SJSA1 (cell line): ENCODE results near the gene RAD51B. TPM values are rescaled to one million over a fixed set of nuclear protein-coding genes. Genes with fewer than 3 reads are reported as not detected.

Experiments
- DNase-seq, 2 experiments: peaks; one replicate each; pipeline ENCODE4 v3.0.0-alpha.2; 2015 to 2020; ENCODE audit warnings: low spot score in 2 of 2, low read depth in 1 of 2
- H3K27ac ChIP-seq: fragments of 250-450 bp; sonication (Bioruptor Pico); 2 replicates; pipeline ENCODE4 v1.5.1; 2020; ENCODE audit warnings: mild to moderate bottlenecking, moderate library complexity
- H3K27me3 ChIP-seq: fragments of 250-450 bp; sonication (Bioruptor Pico); replicated peaks from 2 replicates; pipeline ENCODE4 v1.5.1; 2020; ENCODE audit warnings: mild to moderate bottlenecking, moderate library complexity
- H3K36me3 ChIP-seq: fragments of 250-450 bp; sonication (Bioruptor Pico); 2 replicates; pipeline ENCODE4 v1.5.1; 2020; ENCODE audit warnings: mild to moderate bottlenecking
- H3K4me1 ChIP-seq: fragments of 250-450 bp; sonication (Bioruptor Pico); replicated peaks from 2 replicates; pipeline ENCODE4 v1.6.1; 2021; ENCODE audit warnings: mild to moderate bottlenecking
- H3K4me3 ChIP-seq: fragments of 250-450 bp; sonication (Bioruptor Pico); 2 replicates; pipeline ENCODE4 v1.5.1; 2020; ENCODE audit warnings: mild to moderate bottlenecking
- H3K9me3 ChIP-seq: fragments of 250-450 bp; sonication (Bioruptor Pico); replicated peaks from 2 replicates; pipeline ENCODE4 v1.5.1; 2020; ENCODE audit warnings: mild to moderate bottlenecking
- total RNA-seq: library from RNA; depleted of rRNA; stranded (reverse); fragments of >200 nt; shearing (Covaris generic); gene quantifications from 2 replicates; pipeline ENCODE4 v1.2.3, GENCODE V29; 2014

The RAD51B gene
- total RNA-seq, 1 experiment from 2014 or later, result 4.7 TPM

DNA sequence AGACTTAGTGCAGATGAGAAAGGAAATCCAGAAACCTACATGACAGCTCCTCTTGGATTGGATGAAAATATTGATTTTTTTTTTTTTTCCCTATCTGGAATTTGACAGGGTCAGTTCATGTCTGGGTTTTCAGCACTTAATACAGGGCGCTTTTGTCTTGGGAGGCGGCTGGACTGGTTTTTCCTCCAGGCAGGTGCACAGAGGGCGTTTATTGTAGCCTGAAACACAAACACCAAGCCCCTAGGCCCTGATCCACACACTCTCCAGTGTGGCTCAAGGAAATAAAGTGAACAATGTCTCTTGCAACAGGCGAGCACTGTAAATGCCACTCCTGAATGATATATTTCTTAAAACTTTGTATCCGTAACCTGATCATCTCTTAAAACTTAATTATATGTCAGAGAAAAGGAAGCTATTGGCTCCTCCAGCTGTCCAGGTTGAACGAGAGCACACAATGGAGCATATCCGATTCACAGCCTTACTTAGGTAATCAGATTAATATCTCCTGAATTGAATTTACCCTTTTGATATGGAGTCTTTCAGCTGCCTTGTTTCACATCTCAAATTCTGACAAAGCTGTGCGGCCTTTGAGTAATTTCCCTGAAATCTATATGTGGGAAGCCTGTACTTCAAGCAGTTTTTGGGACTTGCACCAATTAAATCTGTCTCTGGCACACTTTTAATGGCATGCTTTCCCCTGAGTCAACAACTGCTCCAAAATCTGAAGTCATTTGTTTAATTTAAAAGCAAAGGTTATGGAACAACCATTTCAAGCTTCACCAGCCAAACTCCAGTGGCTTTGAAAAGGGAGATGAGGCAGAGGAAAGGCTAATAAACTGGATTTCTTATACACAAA lies 487.6 kb downstream of the RAD51B start:
- no peak for DNase-seq
- Histone ChIP-seq H3K4me3 (no peak overlapping the region), H3K27me3 (no peaks in the 10 kb centered on the region), H3K36me3 (no peaks in the 10 kb centered on the region), H3K4me1 (peaks cover 7% of the 10 kb centered on the region), H3K9me3 (no peaks in the 10 kb centered on the region), H3K27ac (no peak overlapping the region)

DNA sequence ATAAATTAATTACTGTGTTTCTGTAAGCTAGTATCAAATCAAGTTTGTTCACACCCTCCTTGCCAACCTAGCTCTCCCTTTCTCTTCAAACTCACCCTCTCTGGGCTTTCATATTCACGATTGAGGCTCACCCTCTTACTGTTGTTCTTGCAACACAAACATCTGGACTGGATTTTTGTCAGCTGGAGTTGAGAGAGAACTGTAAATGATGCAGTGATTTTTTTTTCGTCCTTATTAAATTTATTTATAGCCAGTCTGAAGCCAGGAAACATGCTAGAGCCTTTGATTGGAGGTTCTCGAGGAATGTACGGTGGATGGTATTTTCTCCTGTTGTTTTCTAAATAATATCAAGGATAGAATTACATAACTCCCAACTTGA lies 488.2 kb downstream of the RAD51B start:
- Histone ChIP-seq H3K4me3 (no peak overlapping the region), H3K4me1 (peaks cover 7% of the 10 kb centered on the region), H3K36me3 (no peaks in the 10 kb centered on the region), H3K27me3 (no peaks in the 10 kb centered on the region), H3K27ac (no peak overlapping the region), H3K9me3 (no peaks in the 10 kb centered on the region)
- DNase-seq, result no peak

DNA sequence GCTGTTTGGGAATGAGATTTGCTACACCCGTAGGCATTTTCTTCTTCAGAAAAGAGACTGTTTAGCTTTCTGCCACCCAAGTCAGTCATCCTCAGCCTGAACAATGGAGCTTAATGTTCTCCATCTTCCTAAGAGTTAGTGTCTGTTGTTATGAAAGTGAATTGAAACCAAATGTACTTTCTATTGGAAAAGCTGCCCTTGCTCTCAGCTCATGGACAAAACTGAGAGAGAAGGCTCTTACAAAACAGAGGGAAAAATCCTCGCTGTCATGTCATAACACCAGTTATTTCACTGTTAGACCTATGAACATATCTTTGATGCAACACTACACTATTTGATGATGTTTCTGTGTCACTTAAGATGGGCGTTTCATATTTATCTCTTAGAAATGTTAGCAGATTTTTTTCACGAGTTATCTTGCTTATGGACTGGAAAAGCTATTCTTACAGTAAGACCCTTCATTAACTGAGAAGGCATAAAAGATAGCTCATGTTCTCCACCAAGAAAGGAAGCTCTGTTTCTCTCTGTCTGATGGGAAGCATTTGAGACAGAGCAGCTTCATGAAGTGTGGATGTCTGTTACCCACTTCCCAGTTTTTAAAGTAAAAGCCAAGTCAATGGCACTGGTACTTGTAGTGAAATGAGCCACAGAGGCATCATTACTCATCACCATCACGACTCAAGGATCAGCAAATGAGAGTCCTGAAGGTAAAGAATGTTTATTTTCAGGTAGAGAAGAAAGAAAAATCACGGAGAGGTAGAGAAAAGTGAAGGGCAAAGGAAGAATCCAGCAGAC lies 489.3 kb downstream of the RAD51B start:
- no peak overlapping the region for H3K27ac ChIP-seq
- no peaks in the 10 kb centered on the region for H3K27me3 ChIP-seq
- DNase-seq, result peak in 1 of 2 experiments; percentile 7
- peaks cover 7% of the 10 kb centered on the region for H3K4me1 ChIP-seq
- no peaks in the 10 kb centered on the region for H3K36me3 ChIP-seq
- no peaks in the 10 kb centered on the region for H3K9me3 ChIP-seq
- no peak overlapping the region for H3K4me3 ChIP-seq

DNA sequence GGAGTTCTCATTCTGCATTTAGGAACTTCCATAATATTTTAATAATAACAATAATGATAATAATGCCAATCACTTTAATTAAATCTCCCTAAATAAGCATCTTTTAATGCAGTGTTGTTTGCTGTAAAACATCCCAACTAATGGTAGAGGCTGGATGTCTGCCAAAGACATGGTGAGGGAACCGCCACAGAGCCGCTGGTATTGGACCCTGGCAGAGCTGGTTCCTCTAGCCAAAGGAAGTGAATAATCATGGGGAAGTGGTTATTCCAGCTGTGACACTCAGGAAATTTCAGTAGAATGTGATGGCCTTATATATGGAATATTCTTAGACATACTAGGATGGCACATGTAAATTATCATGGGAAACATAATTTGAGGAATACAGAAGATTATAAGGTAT lies 490.0 kb downstream of the RAD51B start:
- no peak overlapping the region for H3K4me3 ChIP-seq
- no peaks in the 10 kb centered on the region for H3K9me3 ChIP-seq
- DNase-seq, result no peak
- no peak overlapping the region for H3K27ac ChIP-seq
- H3K36me3 ChIP-seq, result no peaks in the 10 kb centered on the region
- H3K4me1 ChIP-seq, result peaks cover 7% of the 10 kb centered on the region
- H3K27me3 ChIP-seq, result no peaks in the 10 kb centered on the region

DNA sequence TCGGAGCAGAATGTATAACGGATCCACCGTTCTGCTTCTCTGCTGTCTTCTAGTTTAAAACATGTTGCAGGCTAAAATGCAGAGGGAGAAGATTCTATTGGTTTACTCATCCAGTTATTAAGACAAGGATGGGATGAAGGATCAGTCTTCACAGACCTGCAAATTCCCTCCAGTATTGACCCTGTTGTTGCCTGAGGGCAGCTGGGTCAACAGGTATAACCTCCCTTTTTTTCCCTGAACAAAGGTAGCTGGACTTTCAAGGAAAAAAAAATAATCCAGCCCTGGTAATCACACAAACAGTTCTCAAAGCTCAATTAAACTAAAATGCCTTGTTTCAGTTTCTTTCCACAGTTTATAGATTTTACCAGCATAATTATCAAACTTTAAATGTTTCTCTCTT lies 492.7 kb downstream of the RAD51B start:
- no peaks in the 10 kb centered on the region for H3K27me3 ChIP-seq
- no peaks in the 10 kb centered on the region for H3K36me3 ChIP-seq
- H3K27ac ChIP-seq, result no peak overlapping the region
- peaks cover 11% of the 10 kb centered on the region for H3K4me1 ChIP-seq
- H3K9me3 ChIP-seq, result no peaks in the 10 kb centered on the region
- H3K4me3 ChIP-seq, result no peak overlapping the region
- no peak for DNase-seq

DNA sequence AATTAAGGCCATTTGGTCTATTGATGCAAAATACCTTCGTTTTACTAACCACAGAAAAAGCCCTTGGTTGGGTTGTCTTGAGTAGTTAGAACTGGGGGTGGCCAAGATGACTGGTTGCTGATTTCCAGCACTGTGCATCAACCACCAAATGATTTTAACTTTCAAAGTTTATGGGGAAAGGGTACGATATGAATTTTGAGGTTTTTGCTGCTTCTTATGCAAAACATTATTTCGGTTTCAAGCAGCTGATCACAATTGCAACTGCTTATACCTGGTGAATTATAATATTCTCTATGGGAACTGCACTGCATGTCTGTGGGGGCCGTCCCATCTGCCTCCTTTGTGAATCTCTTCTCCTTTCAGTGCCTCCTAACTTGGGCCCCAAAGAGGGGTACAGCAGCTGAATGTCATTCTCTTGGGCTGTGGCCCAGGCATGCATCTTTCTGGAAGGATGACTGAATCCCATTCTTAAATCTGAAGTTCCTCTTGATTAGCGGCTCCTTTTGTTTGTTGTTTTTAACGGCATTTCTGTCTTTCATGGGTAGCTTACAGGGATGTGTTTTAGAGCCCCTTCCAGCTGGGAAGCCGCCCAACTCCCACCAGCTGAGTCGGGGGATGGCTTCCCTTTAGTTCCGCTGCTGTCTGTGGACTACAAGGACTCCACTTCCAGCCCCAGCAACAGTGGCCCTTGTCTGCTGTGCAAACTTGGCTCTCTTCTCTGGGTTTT lies 493.5 kb downstream of the RAD51B start:
- H3K9me3 ChIP-seq, result no peaks in the 10 kb centered on the region
- H3K27ac ChIP-seq, result no peak overlapping the region
- H3K4me3 ChIP-seq, result no peak overlapping the region
- H3K4me1 ChIP-seq, result peaks cover 11% of the 10 kb centered on the region
- no peak for DNase-seq
- H3K27me3 ChIP-seq, result no peaks in the 10 kb centered on the region
- H3K36me3 ChIP-seq, result no peaks in the 10 kb centered on the region

DNA sequence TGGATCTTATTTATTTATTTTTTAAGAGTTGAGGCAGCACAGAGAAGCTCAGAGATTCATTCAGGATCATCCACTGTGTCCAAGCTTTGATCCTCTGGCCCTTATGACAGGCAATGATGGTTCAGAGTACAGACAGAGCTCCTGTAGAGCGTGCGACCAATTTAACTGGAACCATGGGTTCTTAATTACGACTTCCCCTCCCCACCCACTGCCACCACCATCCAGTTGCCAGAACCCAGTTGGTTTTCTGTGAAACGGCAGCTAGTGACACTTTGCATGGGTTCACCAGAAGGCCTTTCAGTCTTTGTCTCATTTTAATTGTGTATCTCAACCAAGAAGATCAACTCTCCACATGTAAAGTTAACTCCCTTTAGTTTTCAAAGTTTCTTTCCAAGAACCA lies 495.1 kb downstream of the RAD51B start:
- no peak overlapping the region for H3K27ac ChIP-seq

DNA sequence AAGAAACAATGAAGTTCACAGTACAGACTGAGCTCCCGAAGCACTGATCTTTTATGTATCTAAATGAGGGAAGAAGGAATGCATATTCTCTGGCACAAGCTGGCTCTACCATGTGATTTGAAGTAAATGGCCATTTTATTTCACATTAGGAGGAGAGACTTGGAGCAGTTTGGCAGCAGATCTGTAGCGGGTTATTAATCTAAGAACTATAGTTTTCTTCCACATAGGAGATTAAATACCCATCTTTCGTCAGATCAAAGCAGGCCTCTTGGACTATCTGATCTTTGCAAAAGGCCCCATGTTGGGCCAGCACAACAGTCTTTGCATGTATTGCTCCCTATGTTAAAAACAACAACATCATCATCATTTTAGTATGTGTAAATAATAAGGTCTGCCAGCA lies 495.5 kb downstream of the RAD51B start:
- no peaks in the 10 kb centered on the region for H3K27me3 ChIP-seq
- no peak overlapping the region for H3K4me3 ChIP-seq
- H3K4me1 ChIP-seq, result peaks cover 18% of the 10 kb centered on the region
- no peaks in the 10 kb centered on the region for H3K36me3 ChIP-seq
- H3K27ac ChIP-seq, result no peak overlapping the region
- DNase-seq, result no peak
- H3K9me3 ChIP-seq, result no peaks in the 10 kb centered on the region

More for the DNA sequence above, 495.1 kb downstream of the RAD51B start:
- H3K4me3 ChIP-seq, result no peak overlapping the region
- no peaks in the 10 kb centered on the region for H3K9me3 ChIP-seq
- H3K36me3 ChIP-seq, result no peaks in the 10 kb centered on the region
- no peak for DNase-seq
- peaks cover 17% of the 10 kb centered on the region for H3K4me1 ChIP-seq
- no peaks in the 10 kb centered on the region for H3K27me3 ChIP-seq

DNA sequence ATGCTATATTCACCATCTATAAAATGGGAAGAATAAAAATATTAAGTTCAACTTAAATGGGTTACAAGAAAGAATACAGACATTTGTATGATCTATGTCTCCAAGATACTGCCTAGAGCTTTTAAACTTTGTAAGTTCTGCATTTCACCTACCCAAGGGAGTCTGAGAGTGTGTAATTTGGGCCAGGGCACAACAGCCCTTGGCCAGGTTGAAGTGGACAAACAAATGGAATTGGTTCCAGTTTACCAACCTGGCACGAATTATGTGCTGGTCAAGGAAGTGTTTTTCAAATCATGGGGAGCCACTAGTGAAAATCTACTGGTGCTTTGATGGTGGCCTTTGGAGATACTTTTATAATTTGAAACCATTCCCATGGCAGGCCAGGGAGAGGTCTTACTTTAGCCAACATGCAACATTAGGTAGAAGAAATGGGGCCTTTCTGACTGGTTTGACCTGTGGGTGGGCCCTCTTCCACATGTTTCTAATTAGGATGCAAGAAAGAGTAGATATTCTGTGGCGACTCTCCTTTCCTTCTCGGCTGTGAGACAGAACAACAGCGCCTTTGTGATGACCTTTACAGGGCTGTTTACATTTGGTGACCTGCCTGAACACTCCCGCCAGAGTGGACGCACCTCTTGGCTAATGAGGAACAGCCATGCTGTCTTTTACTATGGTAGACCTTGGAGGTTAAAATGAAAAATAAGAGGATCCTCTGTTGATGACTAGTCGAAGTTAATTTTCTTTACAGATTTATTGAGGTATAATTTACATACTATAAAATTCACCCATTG lies 496.7 kb downstream of the RAD51B start:
- no peak for DNase-seq
- no peaks in the 10 kb centered on the region for H3K36me3 ChIP-seq
- H3K27ac ChIP-seq, result no peak overlapping the region
- no peaks in the 10 kb centered on the region for H3K27me3 ChIP-seq
- H3K4me3 ChIP-seq, result no peak overlapping the region
- peaks cover 18% of the 10 kb centered on the region for H3K4me1 ChIP-seq
- no peaks in the 10 kb centered on the region for H3K9me3 ChIP-seq

DNA sequence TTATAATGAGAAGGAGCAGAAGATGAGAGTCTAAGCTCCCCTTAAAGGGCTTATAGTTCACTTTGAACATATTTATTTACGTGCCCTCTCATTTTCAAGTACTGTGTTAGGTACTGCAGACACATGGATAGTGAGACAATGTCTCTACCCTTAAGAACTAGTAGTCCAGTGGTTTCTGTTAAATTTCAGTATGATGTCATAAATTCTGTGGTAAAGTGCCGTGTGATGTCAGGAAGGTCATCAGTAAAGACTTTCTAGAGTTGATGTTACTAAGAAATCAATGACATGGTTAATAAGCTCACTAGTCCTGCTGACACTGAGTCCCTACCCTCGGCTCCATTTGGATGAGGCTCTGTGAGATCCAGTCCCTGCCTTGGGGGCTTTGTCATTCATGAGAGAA lies 497.7 kb downstream of the RAD51B start:
- no peak for DNase-seq
- Histone ChIP-seq H3K4me3 (no peak overlapping the region), H3K9me3 (no peaks in the 10 kb centered on the region), H3K4me1 (peaks cover 18% of the 10 kb centered on the region), H3K27ac (no peak overlapping the region), H3K27me3 (no peaks in the 10 kb centered on the region), H3K36me3 (no peaks in the 10 kb centered on the region)

DNA sequence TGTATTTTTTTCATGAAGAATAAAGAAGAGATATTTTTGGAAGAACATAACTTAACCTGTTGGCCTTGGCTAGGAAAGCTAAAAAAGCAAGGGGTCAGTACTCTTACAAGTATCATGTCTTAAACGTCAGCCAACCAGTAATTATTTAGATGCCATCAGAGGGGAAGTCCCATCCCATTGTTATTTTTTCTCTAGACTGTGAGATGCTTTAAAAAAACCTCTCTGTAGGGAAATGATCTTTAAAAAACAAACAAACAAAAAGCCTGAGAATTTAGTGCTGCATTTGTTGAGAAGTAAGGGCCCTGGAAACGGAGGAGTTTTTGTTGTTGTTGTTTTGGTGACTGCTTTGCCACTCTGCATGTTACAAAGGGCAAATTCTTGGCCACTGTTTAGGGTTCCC lies 499.2 kb downstream of the RAD51B start:
- 0 out of 2 replicates have a peak overlapping the region, but pooled peaks have one; percentile 2 for H3K27ac ChIP-seq
- no peaks in the 10 kb centered on the region for H3K27me3 ChIP-seq
- no peaks in the 10 kb centered on the region for H3K36me3 ChIP-seq
- peaks cover 18% of the 10 kb centered on the region for H3K4me1 ChIP-seq
- peak in 1 of 2 experiments; percentile 61 for DNase-seq
- H3K9me3 ChIP-seq, result no peaks in the 10 kb centered on the region
- H3K4me3 ChIP-seq, result no peak overlapping the region

DNA sequence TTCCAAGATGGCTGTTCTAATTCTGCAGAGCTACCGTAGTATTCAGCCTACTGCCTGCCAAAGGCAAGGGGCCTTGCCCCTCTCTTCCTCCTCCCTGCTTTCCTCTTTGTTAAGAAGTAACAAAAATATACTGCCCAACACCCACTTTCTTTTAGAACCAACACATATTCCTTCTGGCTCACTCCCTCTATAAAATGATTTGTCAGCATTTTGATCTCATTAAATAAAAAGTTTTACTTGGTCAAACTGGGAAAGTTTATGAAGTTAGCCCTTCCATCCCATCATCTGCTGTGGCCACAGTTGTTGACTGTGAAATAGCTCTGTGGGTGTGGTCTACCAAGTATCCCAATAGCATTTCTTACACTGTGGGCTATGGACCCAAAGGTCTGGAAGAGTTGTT lies 500.9 kb downstream of the RAD51B start:
- H3K9me3 ChIP-seq, result no peaks in the 10 kb centered on the region
- H3K27me3 ChIP-seq, result no peaks in the 10 kb centered on the region
- no peak for DNase-seq
- H3K27ac ChIP-seq, result no peak overlapping the region
- H3K4me1 ChIP-seq, result peaks cover 18% of the 10 kb centered on the region
- no peak overlapping the region for H3K4me3 ChIP-seq
- no peaks in the 10 kb centered on the region for H3K36me3 ChIP-seq

DNA sequence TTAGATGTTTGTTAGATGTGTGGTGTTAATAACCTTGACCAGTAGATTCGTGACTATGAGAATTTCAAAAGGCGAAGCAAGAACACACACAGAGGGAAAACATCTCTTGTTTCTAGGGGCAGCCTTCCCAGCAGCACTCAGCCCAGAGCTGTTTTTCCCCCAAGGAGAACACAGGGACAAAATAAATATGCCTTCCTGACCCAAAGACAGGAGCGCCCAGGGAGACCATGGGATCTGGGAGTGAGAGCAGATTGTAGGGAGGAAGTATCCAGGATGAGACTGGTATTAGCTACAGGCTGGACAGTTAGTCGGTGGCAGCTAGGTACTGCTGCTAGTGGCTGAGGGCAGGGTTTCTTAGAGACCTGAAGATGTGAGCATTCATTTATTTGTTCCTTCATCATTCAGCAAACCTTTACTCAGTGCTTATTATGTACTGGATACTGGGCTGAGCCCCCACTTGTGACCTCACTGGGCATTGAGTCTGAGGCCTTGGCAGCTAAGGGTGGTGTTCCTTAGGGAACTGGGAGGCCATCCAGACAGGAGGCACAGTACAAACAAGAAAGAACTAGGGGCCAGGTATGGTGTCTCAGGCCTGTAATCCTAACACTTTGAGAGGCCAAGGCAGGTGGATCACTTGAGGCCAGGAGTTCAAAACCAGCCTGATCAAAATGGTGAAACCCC lies 503.5 kb downstream of the RAD51B start:
- Histone ChIP-seq H3K4me1 (peaks cover 14% of the 10 kb centered on the region), H3K27ac (no peak overlapping the region), H3K27me3 (no peaks in the 10 kb centered on the region), H3K9me3 (no peaks in the 10 kb centered on the region), H3K4me3 (no peak overlapping the region), H3K36me3 (no peaks in the 10 kb centered on the region)
- no peak for DNase-seq
